ENCODE results near the gene DPEP2.
A peak's percentile ranks its signal among the peaks of the same experiment; 100 is the strongest.
"Not testable (repeated sequence)": the region's sequence is repeated elsewhere in the genome, so short reads cannot be mapped to it uniquely, and the experiment has no call there.

Gene DPEP2

DNA sequence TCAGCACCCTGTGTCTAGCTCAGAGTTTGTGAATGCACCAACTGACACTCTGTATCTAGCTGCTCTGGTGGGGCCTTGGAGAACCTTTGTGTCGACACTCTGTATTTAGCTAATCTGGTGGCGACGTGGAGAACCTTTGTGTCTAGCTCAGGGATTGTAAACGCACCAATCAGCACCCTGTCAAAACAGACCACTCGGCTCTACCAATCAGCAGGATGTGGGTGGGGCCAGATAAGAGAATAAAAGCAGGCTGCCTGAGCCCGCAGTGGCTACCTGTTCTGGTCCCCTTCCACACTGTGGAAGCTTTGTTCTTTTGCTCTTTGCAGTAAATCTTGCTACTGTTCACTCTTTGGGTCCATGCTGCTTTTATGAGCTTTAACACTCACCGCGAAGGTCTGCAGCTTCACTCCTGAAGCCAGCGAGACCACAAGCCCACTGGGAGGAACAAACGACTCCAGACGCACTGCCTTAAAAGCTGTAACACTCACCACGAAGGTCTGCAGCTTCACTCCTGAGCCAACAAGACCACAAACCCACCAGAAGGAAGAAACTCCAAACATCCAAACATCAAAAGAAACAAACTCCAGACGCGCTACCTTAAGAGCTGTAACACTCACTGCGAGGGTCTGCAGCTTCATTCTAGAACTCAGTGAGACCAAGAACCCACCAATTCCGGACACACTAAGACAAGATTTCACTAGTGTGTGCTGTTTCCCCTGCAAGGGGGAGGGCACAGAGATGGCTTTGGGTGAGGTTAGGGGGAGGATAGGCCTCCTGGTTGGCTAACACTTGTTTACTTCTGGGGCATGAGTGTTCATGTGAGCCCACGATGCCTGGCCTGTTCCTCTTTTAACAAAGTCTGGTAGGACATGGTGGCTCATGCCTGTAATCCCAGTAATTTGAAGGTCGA is at the start of gene DPEP2:
Gene DPEP2, minus strand, starts transcription at position 706 of the 910 bp plus-strand sequence. CDS start 6,272 bp downstream, outside the sequence.
- Mint-ChIP-seq H3K4me3 (peak within 1 kb of the TSS; percentile 61), H3K4me1 (peaks cover 53% of the 10 kb centered on the region), H3K27ac (peak within 1 kb of the TSS; percentile 89), H3K36me3 (peaks cover 19% of the 10 kb centered on the region)
- peak; percentile 73 for DNase-seq
- not testable (repeated sequence) for H3K27me3 Mint-ChIP-seq, H3K9me3 Mint-ChIP-seq
- CTCF ChIA-PET, result interaction anchor here (1.3 to 1.7 kb wide), 6 partner anchors 10 to 57 kb away, joined by 3 to 8 read pairs (median 4); partner anchors contain the start of genes DDX28 and DUS2

DNA sequence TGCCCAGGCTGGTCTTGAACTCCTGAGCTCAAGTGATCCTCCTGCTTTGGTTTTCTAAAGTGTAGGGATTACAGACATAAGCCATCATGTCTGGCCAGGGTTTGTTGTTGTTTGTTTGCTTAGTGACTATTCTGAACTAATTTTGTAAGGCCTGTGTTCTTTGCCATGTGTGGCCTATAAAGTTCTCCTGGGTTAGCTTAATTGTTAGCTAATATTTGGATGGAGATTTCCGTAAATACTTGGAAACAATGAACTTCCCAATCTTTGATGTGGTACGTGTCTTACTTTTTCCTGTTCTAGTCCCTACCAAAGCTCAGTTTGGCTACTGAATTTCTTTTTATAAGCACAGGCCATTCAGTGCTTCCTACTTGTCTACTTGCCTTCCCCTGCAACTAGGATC is 48.7 kb upstream of the DPEP2 start:
- CTCF ChIA-PET, result no interaction called here
- Mint-ChIP-seq H3K4me3 (no peak overlapping the region), H3K27me3 (no peaks in the 10 kb centered on the region), H3K36me3 (peaks cover 21% of the 10 kb centered on the region), H3K27ac (no peak overlapping the region), H3K9me3 (no peaks in the 10 kb centered on the region), H3K4me1 (peaks cover 5% of the 10 kb centered on the region)
- DNase-seq, result no peak

GRCh38 chr16:68046106-68046505 is 46.8 kb upstream of the DPEP2 start:
- peaks cover 19% of the 10 kb centered on the region for H3K36me3 Mint-ChIP-seq
- CTCF ChIA-PET, result interaction anchor here (1.2 to 1.4 kb wide), 3 partner anchors 15 to 230 kb away, joined by 3 read pairs; no protein-coding TSS in a partner anchor
- H3K27ac Mint-ChIP-seq, result no peak overlapping the region
- no peaks in the 10 kb centered on the region for H3K27me3 Mint-ChIP-seq
- no peak overlapping the region for H3K4me3 Mint-ChIP-seq
- no peak for DNase-seq
- H3K4me1 Mint-ChIP-seq, result peaks cover 5% of the 10 kb centered on the region
- H3K9me3 Mint-ChIP-seq, result no peaks in the 10 kb centered on the region

GRCh38 chr16:68041783-68042182 is 42.5 kb upstream of the DPEP2 start:
- no peak for DNase-seq
- CTCF ChIA-PET, result interaction anchor here (1.1 to 5.0 kb wide), 10 partner anchors 9 to 521 kb away, joined by 3 to 61 read pairs (median 6); partner anchors contain the start of genes DPEP2 and NFATC3
- no peaks in the 10 kb centered on the region for H3K9me3 Mint-ChIP-seq
- H3K36me3 Mint-ChIP-seq, result peaks cover 18% of the 10 kb centered on the region
- H3K4me3 Mint-ChIP-seq, result no peak overlapping the region
- H3K4me1 Mint-ChIP-seq, result peaks cover 23% of the 10 kb centered on the region
- H3K27ac Mint-ChIP-seq, result no peak overlapping the region
- no peaks in the 10 kb centered on the region for H3K27me3 Mint-ChIP-seq

DNA sequence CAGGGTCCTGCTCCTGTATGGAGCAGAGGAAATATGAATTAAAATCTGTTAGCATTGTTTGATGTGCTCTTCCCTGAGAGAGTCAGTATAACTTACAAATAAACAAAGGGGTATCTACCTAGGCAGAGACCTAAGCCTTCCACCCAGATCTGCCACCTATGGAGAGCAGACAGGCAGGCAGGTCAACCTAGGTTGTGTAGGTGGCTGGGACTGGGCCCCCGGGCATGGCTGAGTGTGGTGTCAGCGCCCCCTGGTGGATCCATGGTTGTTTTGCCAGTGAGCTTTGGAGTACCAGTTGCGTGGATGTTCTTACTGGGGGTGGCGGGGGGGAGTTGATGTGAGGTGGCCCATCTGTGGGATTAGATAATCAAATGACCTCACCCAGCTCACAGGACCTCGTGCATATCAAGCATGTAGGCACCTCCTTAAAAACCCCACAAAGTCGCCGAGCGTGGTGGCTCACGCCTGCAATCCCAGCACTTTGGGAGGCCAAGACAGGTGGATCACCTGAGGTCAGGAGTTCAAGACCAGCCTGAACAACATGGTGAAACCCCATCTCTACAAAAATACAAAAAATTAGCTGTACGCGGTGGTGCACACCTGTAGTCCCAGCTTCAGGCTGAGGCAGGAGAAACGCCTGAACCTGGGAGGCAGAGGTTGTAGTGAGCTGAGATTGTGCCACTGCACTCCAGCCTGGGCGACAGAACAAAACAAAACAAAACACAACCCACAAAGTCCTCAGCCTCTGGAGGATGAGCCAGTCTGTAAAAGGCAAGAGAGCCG is 41.4 kb upstream of the DPEP2 start:
- Mint-ChIP-seq H3K4me1 (peaks cover 23% of the 10 kb centered on the region), H3K9me3 (no peaks in the 10 kb centered on the region), H3K36me3 (peaks cover 18% of the 10 kb centered on the region), H3K27me3 (no peaks in the 10 kb centered on the region), H3K4me3 (no peak overlapping the region), H3K27ac (peak overlapping the region; percentile 76)
- CTCF ChIA-PET, result interaction anchor here (0.6 to 5.0 kb wide), 39 partner anchors 10 to 520 kb away, joined by 3 to 61 read pairs (median 5); partner anchors contain the start of genes DDX28, DPEP2, DPEP3 and DUS2
- DNase-seq, result peak; percentile 94

- Mint-ChIP-seq H3K27me3 (no peaks in the 10 kb centered on the region), H3K9me3 (no peaks in the 10 kb centered on the region), H3K27ac (peak overlapping the region; percentile 60), H3K36me3 (peaks cover 20% of the 10 kb centered on the region), H3K4me1 (peaks cover 26% of the 10 kb centered on the region), H3K4me3 (no peak overlapping the region)
- CTCF ChIA-PET, result interaction anchor here (1.4 kb wide), 1 partner anchor 27 kb away, joined by 3 read pairs; no protein-coding TSS in a partner anchor
- DNase-seq, result no peak
These were observed 38.7 kb upstream of the DPEP2 start for GRCh38 chr16:68037841-68038597.

DNA sequence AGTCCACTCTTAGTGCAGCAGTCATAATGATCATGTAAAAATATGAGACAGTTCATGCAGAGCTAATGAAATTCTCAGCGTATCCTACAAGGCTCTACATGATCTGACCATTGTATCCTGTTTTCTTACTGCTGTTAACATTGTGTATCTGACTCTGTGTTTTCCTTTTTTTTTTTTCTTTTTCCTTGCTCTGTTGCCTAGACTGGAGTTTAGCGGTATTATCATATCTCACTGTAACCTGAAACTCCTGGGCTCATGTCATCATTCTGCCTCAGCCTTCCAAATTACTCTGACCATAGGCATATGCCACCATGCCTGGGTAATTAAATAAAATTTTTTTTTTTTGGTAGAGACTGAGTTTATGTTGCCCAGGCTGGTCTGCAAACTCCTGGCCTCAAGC is 35.9 kb upstream of the DPEP2 start:
- no peak overlapping the region for H3K27ac Mint-ChIP-seq
- no peak overlapping the region for H3K4me3 Mint-ChIP-seq
- CTCF ChIA-PET, result no interaction called here
- peaks cover 32% of the 10 kb centered on the region for H3K4me1 Mint-ChIP-seq
- no peaks in the 10 kb centered on the region for H3K27me3 Mint-ChIP-seq
- H3K9me3 Mint-ChIP-seq, result no peaks in the 10 kb centered on the region
- H3K36me3 Mint-ChIP-seq, result peaks cover 20% of the 10 kb centered on the region
- no peak for DNase-seq

GRCh38 chr16:68033101-68033500 is 33.8 kb upstream of the DPEP2 start:
- Mint-ChIP-seq H3K4me1 (peaks cover 26% of the 10 kb centered on the region), H3K9me3 (no peaks in the 10 kb centered on the region), H3K27me3 (no peaks in the 10 kb centered on the region), H3K27ac (no peak overlapping the region), H3K4me3 (no peak overlapping the region), H3K36me3 (peaks cover 15% of the 10 kb centered on the region)
- DNase-seq, result no peak
- CTCF ChIA-PET, result interaction anchor here (1.2 to 1.5 kb wide), 2 partner anchors 149 to 512 kb away, joined by 3 read pairs; no protein-coding TSS in a partner anchor

GRCh38 chr16:68031951-68032350 is 32.7 kb upstream of the DPEP2 start:
- no peaks in the 10 kb centered on the region for H3K9me3 Mint-ChIP-seq
- DNase-seq, result no peak

DNA sequence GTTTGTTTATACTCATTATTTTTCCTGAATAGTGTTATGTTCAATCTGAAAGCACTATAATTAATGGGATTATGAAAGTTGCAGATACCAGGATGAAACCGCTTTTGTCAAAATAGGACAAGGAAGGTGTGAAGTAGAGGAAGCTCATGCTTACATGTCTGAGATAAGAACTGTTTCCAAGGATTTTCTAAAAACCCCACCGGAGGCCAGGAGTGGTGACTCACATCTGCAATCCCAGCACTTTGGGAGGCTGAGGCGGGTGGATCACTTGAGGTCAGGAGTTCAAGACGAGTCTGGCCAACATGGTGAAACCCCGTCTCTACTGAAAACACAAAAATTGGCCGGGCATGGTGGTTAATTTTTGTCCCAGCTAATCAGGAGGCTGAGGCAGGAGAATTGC is 30.8 kb upstream of the DPEP2 start:
- CTCF ChIA-PET, DNase-seq, H3K4me3 Mint-ChIP-seq, H3K27me3 Mint-ChIP-seq, H3K27ac Mint-ChIP-seq, H3K9me3 Mint-ChIP-seq: not testable (repeated sequence)
- H3K36me3 Mint-ChIP-seq, result peaks cover 30% of the 10 kb centered on the region
- H3K4me1 Mint-ChIP-seq, result peaks cover 12% of the 10 kb centered on the region

More at GRCh38 chr16:68031951-68032350, 32.7 kb upstream of the DPEP2 start:
- H3K4me3 Mint-ChIP-seq, result no peak overlapping the region
- H3K4me1 Mint-ChIP-seq, result peaks cover 19% of the 10 kb centered on the region
- H3K36me3 Mint-ChIP-seq, result peaks cover 21% of the 10 kb centered on the region
- CTCF ChIA-PET, result interaction anchor here (1.2 kb wide), 1 partner anchor 148 kb away, joined by 3 read pairs; no protein-coding TSS in a partner anchor
- H3K27me3 Mint-ChIP-seq, result no peaks in the 10 kb centered on the region
- peak overlapping the region; percentile 75 for H3K27ac Mint-ChIP-seq

DNA sequence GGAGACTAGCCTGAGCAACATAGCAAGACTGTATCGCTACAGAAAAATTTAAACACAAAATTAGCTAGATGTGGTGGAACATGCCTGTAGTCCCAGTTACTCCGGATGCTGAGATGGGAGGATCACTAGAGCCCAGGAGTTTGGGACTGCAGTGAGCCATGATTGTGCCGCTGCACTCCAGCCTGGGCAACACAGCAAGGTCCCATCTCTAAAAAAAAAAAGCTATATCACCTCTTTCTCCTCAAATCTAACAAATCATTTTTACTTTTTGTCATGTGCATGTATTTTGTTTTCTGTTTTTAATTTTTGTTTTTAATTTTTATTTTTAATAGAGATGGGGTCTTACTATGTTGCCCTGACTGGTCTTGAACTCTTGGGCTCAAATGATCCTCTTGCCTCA is 29.7 kb upstream of the DPEP2 start:
- Mint-ChIP-seq H3K4me3 (no peak overlapping the region), H3K9me3 (no peaks in the 10 kb centered on the region), H3K27ac (no peak overlapping the region), H3K36me3 (peaks cover 30% of the 10 kb centered on the region), H3K27me3 (no peaks in the 10 kb centered on the region), H3K4me1 (peaks cover 15% of the 10 kb centered on the region)
- no peak for DNase-seq
- CTCF ChIA-PET, result interaction anchor here (1.0 to 2.5 kb wide), 3 partner anchors 12 to 37 kb away, joined by 3 to 7 read pairs (median 6); no protein-coding TSS in a partner anchor

- CTCF ChIA-PET, result interaction anchor here (0.6 to 2.1 kb wide), 14 partner anchors 18 to 207 kb away, joined by 3 to 7 read pairs (median 4); partner anchors contain the start of genes DPEP2 and PSMB10
- Mint-ChIP-seq H3K4me3 (peak within 1 kb of the TSS; percentile 97), H3K4me1 (peaks cover 28% of the 10 kb centered on the region), H3K27ac (peak within 1 kb of the TSS; percentile 94), H3K27me3 (no peaks in the 10 kb centered on the region), H3K9me3 (no peaks in the 10 kb centered on the region), H3K36me3 (peaks cover 29% of the 10 kb centered on the region)
- peak; percentile 95 for DNase-seq
These were observed 23.6 kb upstream of the DPEP2 start, which contains the start of the genes DDX28 and DUS2 for GRCh38 chr16:68022728-68023537. Gene DDX28 (minus strand): TSS chr16:68023232. CDS start chr16:68023202, 30 bp downstream. Gene DUS2 (plus strand): TSS chr16:68023284. CDS start chr16:68038024, 14,740 bp downstream.

Data from activated naive CD4-positive, alpha-beta T cell treated with anti-CD3 and anti-CD28 coated beads, Interleukin-2, amount 10 ng/mL, durations not matched to agents 7 days and 5 days (primary cell).